Mesothelial cell of epicardium (in vitro differentiated cells): Measurements from ENCODE around the gene CACNA2D3. TPM values are rescaled to one million over a fixed set of nuclear protein-coding genes. Genes with fewer than 3 reads are reported as not detected.

Source experiments
- DNase-seq, 2 experiments: peaks; one replicate each; pipeline ENCODE4 v3.0.0; 2021; ENCODE audit warnings: low spot score in 2 of 2; ENCODE audit not compliant: unreplicated experiment in 2 of 2
- H3K27ac Mint-ChIP-seq: 2 replicates; pipeline ENCODE4 v1.8.0; 2021; ENCODE audit warnings: mixed read lengths
- H3K27me3 Mint-ChIP-seq: 2 replicates; pipeline ENCODE4 v1.8.0; 2021; ENCODE audit warnings: low read depth, mixed read lengths
- H3K36me3 Mint-ChIP-seq: 2 replicates; pipeline ENCODE4 v1.8.0; 2021; ENCODE audit warnings: mixed read lengths
- H3K4me1 Mint-ChIP-seq: 2 replicates; pipeline ENCODE4 v1.8.0; 2021; ENCODE audit warnings: mixed read lengths
- H3K4me3 Mint-ChIP-seq: 2 replicates; pipeline ENCODE4 v1.8.0; 2021; ENCODE audit warnings: mild to moderate bottlenecking, moderate library complexity, mixed read lengths
- H3K9me3 Mint-ChIP-seq: 2 replicates; pipeline ENCODE4 v1.8.0; 2021; ENCODE audit warnings: mixed read lengths
- total RNA-seq: library from RNA; stranded (reverse); gene quantifications from 3 replicates; pipeline ENCODE4 v1.2.1, GENCODE V29; 2021
- TF ChIP-seq, protein P1 (sequence below): fragments of 200-600 bp; sonication (generic); IDR thresholded peaks from one replicate; pipeline ENCODE4 v1.5.0; 2021; ENCODE audit warnings: antibody characterized with exemption; ENCODE audit not compliant: unreplicated experiment

Gene CACNA2D3
- total RNA-seq, 1 donor from 2014 or later = 2.3 TPM

DNA sequence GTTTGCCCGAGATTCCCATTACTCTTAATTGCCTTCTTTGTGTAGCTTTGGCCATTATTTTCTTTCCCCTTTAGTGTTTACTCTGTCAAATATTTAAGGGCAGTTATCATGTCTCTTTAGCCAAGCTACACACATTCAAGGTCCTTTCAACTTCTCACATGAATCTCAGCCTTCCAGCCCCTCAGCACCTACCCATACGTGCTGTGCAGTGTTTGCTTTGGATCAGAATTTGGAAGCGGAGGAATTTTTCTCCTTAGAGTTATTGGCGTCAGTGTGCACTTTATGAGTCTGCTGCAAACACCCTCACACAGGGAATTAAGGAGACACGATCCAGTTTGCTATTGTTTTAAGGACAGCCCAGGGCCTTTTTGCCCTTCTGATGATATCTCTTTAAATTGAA is 231.6 kb downstream of the CACNA2D3 start:
- H3K36me3 Mint-ChIP-seq = no peaks in the 10 kb centered on the region
- no peaks in the 10 kb centered on the region for H3K27me3 Mint-ChIP-seq
- TF ChIP-seq, protein P1, sequence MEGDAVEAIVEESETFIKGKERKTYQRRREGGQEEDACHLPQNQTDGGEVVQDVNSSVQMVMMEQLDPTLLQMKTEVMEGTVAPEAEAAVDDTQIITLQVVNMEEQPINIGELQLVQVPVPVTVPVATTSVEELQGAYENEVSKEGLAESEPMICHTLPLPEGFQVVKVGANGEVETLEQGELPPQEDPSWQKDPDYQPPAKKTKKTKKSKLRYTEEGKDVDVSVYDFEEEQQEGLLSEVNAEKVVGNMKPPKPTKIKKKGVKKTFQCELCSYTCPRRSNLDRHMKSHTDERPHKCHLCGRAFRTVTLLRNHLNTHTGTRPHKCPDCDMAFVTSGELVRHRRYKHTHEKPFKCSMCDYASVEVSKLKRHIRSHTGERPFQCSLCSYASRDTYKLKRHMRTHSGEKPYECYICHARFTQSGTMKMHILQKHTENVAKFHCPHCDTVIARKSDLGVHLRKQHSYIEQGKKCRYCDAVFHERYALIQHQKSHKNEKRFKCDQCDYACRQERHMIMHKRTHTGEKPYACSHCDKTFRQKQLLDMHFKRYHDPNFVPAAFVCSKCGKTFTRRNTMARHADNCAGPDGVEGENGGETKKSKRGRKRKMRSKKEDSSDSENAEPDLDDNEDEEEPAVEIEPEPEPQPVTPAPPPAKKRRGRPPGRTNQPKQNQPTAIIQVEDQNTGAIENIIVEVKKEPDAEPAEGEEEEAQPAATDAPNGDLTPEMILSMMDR = no peak
- peak overlapping the region; percentile 57 for H3K27ac Mint-ChIP-seq
- DNase-seq = no peak
- no peaks in the 10 kb centered on the region for H3K9me3 Mint-ChIP-seq
- H3K4me1 Mint-ChIP-seq = peaks cover 67% of the 10 kb centered on the region
- H3K4me3 Mint-ChIP-seq = no peak overlapping the region

DNA sequence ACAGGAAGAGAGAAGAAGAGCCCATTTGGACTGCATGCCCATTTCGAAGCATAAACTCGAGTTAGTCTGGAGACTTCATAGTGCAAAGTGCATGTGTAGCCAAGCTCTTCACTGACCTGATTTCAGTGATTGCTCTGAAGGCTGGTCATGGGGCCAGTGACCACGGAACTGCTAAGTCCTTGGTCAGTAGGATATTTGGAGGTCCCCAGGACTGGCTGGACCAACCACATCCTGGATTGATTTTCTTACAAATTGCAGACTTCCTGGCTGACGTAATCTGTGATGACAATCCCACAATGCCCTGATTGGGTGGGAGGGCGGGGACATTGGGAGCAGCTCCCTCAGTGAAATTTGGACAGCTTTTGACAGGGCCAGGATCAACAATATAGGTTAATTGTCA is 233.4 kb downstream of the CACNA2D3 start:
- Mint-ChIP-seq H3K4me1 (peaks cover 56% of the 10 kb centered on the region), H3K27ac (no peak overlapping the region)

DNA sequence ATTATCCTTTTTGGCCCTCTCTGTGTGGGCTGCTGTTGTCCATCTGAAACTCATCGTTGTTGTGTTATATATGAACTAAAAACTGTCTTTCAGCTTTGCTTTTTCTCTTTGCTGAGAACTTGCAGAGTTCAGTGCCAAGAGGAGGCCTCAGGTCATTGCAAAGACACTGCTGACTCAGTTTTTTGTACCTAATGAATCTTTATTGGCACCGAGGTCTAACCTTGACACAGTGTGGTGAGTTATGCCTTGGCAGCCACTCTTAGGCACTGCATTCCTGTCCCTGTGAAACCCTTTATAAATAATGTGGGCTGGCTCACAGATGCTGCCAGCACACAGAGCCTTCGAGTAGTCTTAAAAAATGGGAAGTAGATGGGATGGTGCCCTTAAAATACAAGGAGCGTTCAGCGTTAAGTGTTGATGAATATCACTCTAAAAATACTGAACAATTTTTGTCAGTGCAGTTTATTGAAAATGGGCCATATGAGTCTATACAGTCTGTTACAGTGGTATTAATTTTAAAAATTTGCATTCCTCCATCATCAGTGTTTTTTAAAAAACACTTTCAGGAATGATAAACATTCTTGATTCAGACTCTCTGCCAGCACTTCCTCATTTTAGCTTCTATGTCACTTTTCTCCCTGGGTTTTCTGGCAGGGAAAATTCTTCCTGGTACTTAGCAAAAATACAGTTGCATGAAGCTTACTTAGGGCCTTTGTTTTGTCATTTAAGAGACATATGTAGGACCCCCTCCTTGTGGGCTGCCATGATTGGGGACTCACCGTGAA is 234.1 kb downstream of the CACNA2D3 start:
- DNase-seq = no peak

More for the DNA sequence above, 233.4 kb downstream of the CACNA2D3 start:
- TF ChIP-seq, protein P1 = no peak
- Mint-ChIP-seq H3K27me3 (no peaks in the 10 kb centered on the region), H3K9me3 (no peaks in the 10 kb centered on the region), H3K36me3 (no peaks in the 10 kb centered on the region), H3K4me3 (no peak overlapping the region)
- no peak for DNase-seq

DNA sequence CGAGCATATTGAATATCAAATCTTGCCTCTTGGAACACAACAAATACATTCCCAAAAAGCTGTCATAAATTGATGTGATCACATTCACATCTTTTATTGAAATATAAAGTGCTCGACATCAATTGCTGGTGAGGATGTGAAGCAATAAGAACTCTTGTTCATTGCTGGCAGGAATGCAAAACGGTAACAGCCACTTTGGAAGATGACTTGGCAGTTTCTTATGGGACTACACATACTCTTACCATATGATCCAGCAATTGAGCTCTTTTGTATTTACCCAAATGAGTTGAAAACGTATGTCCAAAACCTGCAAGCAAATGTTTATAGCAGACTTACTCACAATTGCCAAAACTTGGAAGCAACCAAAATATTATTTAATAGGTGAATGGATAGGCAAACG is 234.9 kb downstream of the CACNA2D3 start:
- H3K4me3 Mint-ChIP-seq = no peak overlapping the region
- peaks cover 47% of the 10 kb centered on the region for H3K4me1 Mint-ChIP-seq
- H3K36me3 Mint-ChIP-seq = no peaks in the 10 kb centered on the region
- DNase-seq = no peak
- no peaks in the 10 kb centered on the region for H3K9me3 Mint-ChIP-seq
- H3K27me3 Mint-ChIP-seq = no peaks in the 10 kb centered on the region
- H3K27ac Mint-ChIP-seq = no peak overlapping the region
- TF ChIP-seq, protein P1 = no peak

More for the DNA sequence above, 234.1 kb downstream of the CACNA2D3 start:
- H3K4me1 Mint-ChIP-seq = peaks cover 52% of the 10 kb centered on the region
- no peaks in the 10 kb centered on the region for H3K9me3 Mint-ChIP-seq
- H3K4me3 Mint-ChIP-seq = no peak overlapping the region
- H3K36me3 Mint-ChIP-seq = no peaks in the 10 kb centered on the region
- TF ChIP-seq, protein P1 = no peak
- H3K27me3 Mint-ChIP-seq = no peaks in the 10 kb centered on the region
- H3K27ac Mint-ChIP-seq = peak overlapping the region; percentile 44

DNA sequence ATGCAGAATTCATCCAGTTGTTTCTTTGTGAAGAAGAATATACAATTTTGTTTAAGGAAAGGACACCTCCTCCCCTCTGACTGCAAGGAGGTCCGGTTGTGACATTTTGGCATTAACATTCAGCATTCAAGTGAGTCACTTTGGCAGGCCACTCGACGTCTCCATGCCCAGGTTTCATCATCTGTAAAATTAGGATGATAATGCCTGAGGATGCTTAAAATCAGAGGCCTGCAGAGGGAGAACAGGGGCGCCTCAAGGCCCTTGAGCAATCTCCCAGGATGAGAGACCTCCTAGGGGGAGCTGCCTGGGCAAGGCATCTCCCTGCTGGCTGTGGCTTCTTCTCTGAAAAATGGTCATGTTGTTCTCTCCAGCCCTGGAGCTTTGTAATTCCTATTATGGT is 236.0 kb downstream of the CACNA2D3 start:
- TF ChIP-seq, protein P1 = no peak
- no peaks in the 10 kb centered on the region for H3K27me3 Mint-ChIP-seq
- peaks cover 41% of the 10 kb centered on the region for H3K4me1 Mint-ChIP-seq
- H3K36me3 Mint-ChIP-seq = no peaks in the 10 kb centered on the region
- no peak for DNase-seq
- no peak overlapping the region for H3K27ac Mint-ChIP-seq
- no peak overlapping the region for H3K4me3 Mint-ChIP-seq
- no peaks in the 10 kb centered on the region for H3K9me3 Mint-ChIP-seq
